ENCODE measurements around the gene ITPR2.

The ITPR2 gene

DNA sequence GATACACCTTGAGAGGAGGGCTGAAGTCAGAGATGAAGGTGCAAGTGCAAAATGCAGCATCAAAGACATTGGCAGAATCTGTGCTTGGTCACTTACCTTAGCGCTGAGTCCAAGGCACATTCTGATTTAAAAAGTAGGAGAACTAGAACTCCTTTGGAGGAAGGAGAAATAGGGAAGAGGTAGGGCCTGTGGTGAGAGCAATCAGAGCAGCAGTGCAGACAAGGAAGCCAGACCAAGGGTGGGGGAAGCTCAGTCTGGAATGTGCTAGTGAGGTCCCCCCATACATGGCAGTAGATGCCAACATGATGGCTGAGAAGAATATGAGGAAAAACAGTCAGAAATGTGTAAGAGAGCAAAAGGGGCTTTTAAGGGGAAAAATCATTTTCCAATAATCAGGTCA is 431.1 kb downstream of the ITPR2 start:
- Histone ChIP-seq H3K27me3 (no peaks in the 10 kb centered on the region), H3K36me3 (peaks cover 0 to 3% (median 0%) of the 10 kb centered on the region in 3 donors), H3K4me1 (peaks cover 0 to 12% (median 0%) of the 10 kb centered on the region in 4 donors), H3K27ac (no peak overlapping the region), H3K4me3 (no peak overlapping the region), H3K9me3 (no peaks in the 10 kb centered on the region)
- intact Hi-C loops (cut with DNase I; ENCODE audit: low total_unique reads): no loop called here
- DNase-seq: no peak
- no peak for TF ChIP-seq CTCF (IDR thresholded peaks at IDR 0.05)

GRCh38 chr12:26400627-26401026 is 432.4 kb downstream of the ITPR2 start:
- DNase-seq: no peak
- Histone ChIP-seq H3K4me1 (peaks cover 0 to 12% (median 0%) of the 10 kb centered on the region in 4 donors), H3K27ac (no peak overlapping the region), H3K27me3 (no peaks in the 10 kb centered on the region), H3K4me3 (no peak overlapping the region), H3K36me3 (peaks cover under 1 to 11% (median 7%) of the 10 kb centered on the region in 3 donors), H3K9me3 (no peaks in the 10 kb centered on the region)
- no peak for TF ChIP-seq CTCF (IDR thresholded peaks at IDR 0.05)
- intact Hi-C loops (cut with DNase I; ENCODE audit: low total_unique reads): no loop called here

DNA sequence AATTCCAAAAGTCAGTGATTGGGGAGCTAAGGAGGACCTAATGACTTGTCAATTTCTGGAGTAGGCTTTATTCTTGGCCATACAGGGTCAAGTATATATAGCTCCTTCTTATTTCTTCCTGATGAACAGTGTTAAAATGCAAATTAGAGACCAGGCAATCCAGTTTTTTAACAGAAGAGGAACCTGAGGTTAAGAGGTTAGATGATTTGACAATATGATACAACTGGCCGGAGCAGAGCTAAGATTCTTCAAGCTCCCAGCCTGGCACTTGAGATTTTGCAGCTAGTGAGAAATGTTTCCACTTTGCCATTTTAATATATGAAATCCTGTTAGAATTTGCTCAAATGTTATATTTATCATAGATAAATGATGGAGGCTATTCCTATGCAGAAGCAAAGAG is 433.6 kb downstream of the ITPR2 start:
- no peaks in the 10 kb centered on the region for H3K27me3 ChIP-seq
- intact Hi-C loops (cut with DNase I; ENCODE audit: low total_unique reads): no loop called here
- no peak overlapping the region for H3K4me3 ChIP-seq
- H3K9me3 ChIP-seq: no peaks in the 10 kb centered on the region
- peaks cover 9 to 20% (median 9%) of the 10 kb centered on the region in 3 donors for H3K36me3 ChIP-seq
- TF ChIP-seq CTCF (IDR thresholded peaks at IDR 0.05): no peak
- DNase-seq: no peak
- H3K27ac ChIP-seq: no peak overlapping the region
- peaks cover 0 to 12% (median 0%) of the 10 kb centered on the region in 4 donors for H3K4me1 ChIP-seq

DNA sequence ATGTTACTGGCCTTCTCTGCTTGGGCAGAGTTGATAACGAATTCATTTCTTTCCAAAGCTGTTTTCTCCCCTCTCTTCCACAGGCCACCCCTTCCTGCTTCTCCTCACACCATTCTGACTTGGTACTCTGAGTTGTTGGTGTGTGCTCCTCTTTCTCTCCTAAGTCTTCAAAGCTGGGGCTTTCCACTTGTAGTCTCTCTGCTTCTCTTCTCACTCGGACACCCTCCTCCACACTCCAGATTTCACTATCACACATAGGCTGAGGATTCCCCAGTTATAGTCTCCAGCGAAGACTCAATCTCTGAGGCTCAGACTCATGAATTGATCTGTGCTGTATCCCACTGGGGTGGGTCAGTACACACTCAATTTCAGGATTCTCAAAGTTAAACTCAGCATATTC is 436.6 kb downstream of the ITPR2 start:
- TF ChIP-seq CTCF (IDR thresholded peaks at IDR 0.05): no peak
- no peaks in the 10 kb centered on the region for H3K27me3 ChIP-seq
- H3K4me3 ChIP-seq: no peak overlapping the region
- H3K27ac ChIP-seq: no peak overlapping the region
- intact Hi-C loops (cut with DNase I; ENCODE audit: low total_unique reads): no loop called here
- peaks cover 9 to 24% (median 9%) of the 10 kb centered on the region in 3 donors for H3K36me3 ChIP-seq
- no peaks in the 10 kb centered on the region for H3K9me3 ChIP-seq
- peaks cover 0 to 12% (median 0%) of the 10 kb centered on the region in 4 donors for H3K4me1 ChIP-seq
- DNase-seq: no peak

GRCh38 chr12:26389343-26389742 is 443.7 kb downstream of the ITPR2 start:
- H3K36me3 ChIP-seq: peaks cover 0 to 12% (median 6%) of the 10 kb centered on the region in 3 donors
- TF ChIP-seq CTCF (IDR thresholded peaks at IDR 0.05): no peak
- intact Hi-C loops (cut with DNase I; ENCODE audit: low total_unique reads): no loop called here

DNA sequence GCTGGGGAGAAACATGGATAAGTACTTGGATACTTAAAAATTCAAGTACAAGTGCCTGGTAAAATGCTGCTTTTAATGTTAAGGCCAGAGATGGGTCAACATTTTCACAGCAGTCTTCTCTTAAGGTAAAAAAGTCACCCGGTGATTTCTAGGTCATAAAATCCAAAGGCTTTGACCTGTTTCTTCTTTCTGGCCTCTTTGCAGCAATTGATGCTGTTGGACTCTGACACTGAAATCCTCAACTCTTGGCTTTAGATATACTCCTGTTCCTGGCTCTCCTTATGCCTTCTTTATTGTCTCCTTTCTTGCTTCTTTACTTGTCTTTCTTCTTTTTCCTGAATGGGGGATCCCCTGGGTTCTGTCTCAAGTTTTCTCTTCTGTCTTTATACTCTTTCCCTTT is 448.5 kb downstream of the ITPR2 start:
- DNase-seq: no peak
- intact Hi-C loops (cut with DNase I; ENCODE audit: low total_unique reads): no loop called here
- no peak for TF ChIP-seq CTCF (IDR thresholded peaks at IDR 0.05)
- no peak overlapping the region for H3K4me3 ChIP-seq
- H3K36me3 ChIP-seq: peaks cover 0 to 11% (median 6%) of the 10 kb centered on the region in 3 donors
- no peaks in the 10 kb centered on the region for H3K27me3 ChIP-seq
- H3K27ac ChIP-seq: no peak overlapping the region
- no peaks in the 10 kb centered on the region for H3K4me1 ChIP-seq
- no peaks in the 10 kb centered on the region for H3K9me3 ChIP-seq

More at GRCh38 chr12:26389343-26389742, 443.7 kb downstream of the ITPR2 start:
- no peak for DNase-seq
- H3K4me1 ChIP-seq: no peaks in the 10 kb centered on the region
- no peak overlapping the region for H3K27ac ChIP-seq
- H3K27me3 ChIP-seq: no peaks in the 10 kb centered on the region
- no peaks in the 10 kb centered on the region for H3K9me3 ChIP-seq
- no peak overlapping the region for H3K4me3 ChIP-seq

Data from tibial artery (tissue), 4 donors.